HepG2 (cell line): ENCODE measurements around the gene YEATS4. TPM values are rescaled to one million over a fixed set of nuclear protein-coding genes. Genes with fewer than 3 reads are reported as not detected.

Experiments used
- ATF7-NPFF ChIP-seq: sonication (generic); formaldehyde crosslinking; IDR thresholded peaks from 2 replicates; pipeline ENCODE4 v1.8.1; 2023; ENCODE audit warnings: mild to moderate bottlenecking, low read depth, missing genetic modification reagents, moderate library complexity
- CBX5 ChIP-seq: sonication (generic); formaldehyde crosslinking; IDR thresholded peaks from 2 replicates; pipeline ENCODE4 v1.4.0; 2020; ENCODE audit warnings: missing genetic modification reagents, borderline replicate concordance
- EZH2 ChIP-seq: conservative IDR thresholded peaks from 2 replicates; pipeline ENCODE4 v1.6.1; 2012; ENCODE audit warnings: mild to moderate bottlenecking, low read depth, low read length, moderate library complexity
- HDAC2 ChIP-seq: sonication (generic); formaldehyde crosslinking; IDR thresholded peaks from 2 replicates; pipeline ENCODE4 v1.4.0; 2020; ENCODE audit warnings: missing genetic modification reagents
- KLF16 ChIP-seq, 2 experiments: sonication (generic) in 1 of 2; formaldehyde crosslinking in 1 of 2; IDR thresholded peaks; 2 replicates each; pipeline versions ENCODE4 v1.6.1 to v1.8.0; 2016 to 2023; ENCODE audit warnings: missing genetic modification reagents in 2 of 2, missing compliant biosample characterization in 1 of 2
- MNT ChIP-seq: fragments of 450-650 bp; IDR thresholded peaks from 2 replicates; pipeline ENCODE4 v1.6.1; 2016
- MTA3 ChIP-seq: sonication (generic); formaldehyde crosslinking; IDR thresholded peaks from 2 replicates; pipeline ENCODE4 v1.4.0; 2020; ENCODE audit warnings: missing genetic modification reagents
- NCOA1 ChIP-seq: sonication (generic); formaldehyde crosslinking; IDR thresholded peaks from 2 replicates; pipeline ENCODE4 v1.9.0; 2021; ENCODE audit warnings: missing genetic modification reagents
- PAF1 ChIP-seq: IDR thresholded peaks from 2 replicates; pipeline ENCODE4 v1.6.1; 2016; ENCODE audit warnings: missing genetic modification reagents, missing compliant biosample characterization
- PAXIP1 ChIP-seq: sonication (generic); formaldehyde crosslinking; conservative IDR thresholded peaks from 2 replicates; pipeline ENCODE4 v1.4.0; 2020; ENCODE audit warnings: mild to moderate bottlenecking, missing genetic modification reagents, moderate library complexity
- TFE3 ChIP-seq: IDR thresholded peaks from 2 replicates; pipeline ENCODE4 v1.6.1; 2016
- THAP9 ChIP-seq: sonication (generic); formaldehyde crosslinking; IDR thresholded peaks from 2 replicates; pipeline ENCODE4; 2020; ENCODE audit warnings: missing genetic modification reagents, mild to moderate bottlenecking, borderline replicate concordance
- ZBTB34 ChIP-seq: sonication (generic); formaldehyde crosslinking; IDR thresholded peaks from 2 replicates; pipeline ENCODE4 v1.8.0; 2022; ENCODE audit warnings: mild to moderate bottlenecking, missing genetic modification reagents
- ZBTB7B ChIP-seq: sonication (generic); formaldehyde crosslinking; IDR thresholded peaks from 2 replicates; pipeline ENCODE4 v1.4.0; 2020; ENCODE audit warnings: missing genetic modification reagents
- ZNF207 ChIP-seq: fragments of 450-650 bp; IDR thresholded peaks from 2 replicates; pipeline ENCODE4 v1.6.1; 2016; ENCODE audit warnings: antibody characterized with exemption, borderline replicate concordance
- ZNF234 ChIP-seq: sonication (generic); formaldehyde crosslinking; conservative IDR thresholded peaks from 2 replicates; pipeline ENCODE4 v1.5.1; 2020; ENCODE audit warnings: mild to moderate bottlenecking, missing genetic modification reagents
- ZNF549 ChIP-seq: sonication (generic); formaldehyde crosslinking; IDR thresholded peaks from 2 replicates; pipeline ENCODE4 v1.5.0; 2020; ENCODE audit warnings: missing genetic modification reagents
- polyA plus RNA-seq, 8 experiments: library from polyadenylated mRNA; depleted of rRNA in 3 of 8; stranded (reverse) in 7 of 8; unstranded in 1 of 8; fragments of >200 nt; fragmentation: Illumina TruSeq in 4 of 8; extraction: Trizol in 4 of 8; gene quantifications; 2 replicates each; pipeline versions ENCODE4 v1.2.1 to v1.2.3, GENCODE V29; 2011 to 2016; ENCODE audit warnings: low read depth in 4 of 8, missing spikeins in 1 of 8, mixed read lengths in 1 of 8; ENCODE audit not compliant: insufficient read depth in 1 of 8
- total RNA-seq, 5 experiments: library from RNA; depleted of rRNA; stranded (reverse); fragments of >200 nt; fragmentation: Illumina TruSeq; extraction: Trizol; gene quantifications; 2 replicates each; pipeline ENCODE4 v1.2.3, GENCODE V29; 2016; ENCODE audit warnings: low read depth in 1 of 5

The YEATS4 gene
- total and polyA plus RNA-seq, 2 of the 13 experiments (the other 11 are each of a cell fraction or from before 2014, with no cell fraction given), result 16.8 to 45.0 TPM

GRCh38 chr12:69348162-69348938, 11.2 kb upstream of the YEATS4 start, which contains the start of gene LYZ (continued):
- TF ChIP-seq MNT (no peak), CBX5 (CRISPR knock-in tag) (peak; percentile 58; the same call in 1 of the 2 replicates), ZNF234 (CRISPR knock-in tag) (no peak), THAP9 (CRISPR knock-in tag) (no peak), ZNF549 (no peak), HDAC2 (CRISPR knock-in tag) (peak; percentile 89), PAF1 (CRISPR knock-in tag) (no peak), ZNF207 (no peak), ZBTB7B (CRISPR knock-in tag) (peak; percentile 80; the same call in 1 of the 2 replicates), EZH2 (no peak), ATF7-NPFF (peak; percentile 72), NCOA1 (CRISPR knock-in tag) (no peak), MTA3 (CRISPR knock-in tag) (no peak), KLF16 (CRISPR knock-in tag; IDR thresholded peaks at IDR 0.05) (peak in 1 of 2 experiments; percentile 92; a peak in 2 of 4 replicates), TFE3 (CRISPR knock-in tag) (peak; percentile 83), PAXIP1 (CRISPR knock-in tag) (peak; percentile 90), ZBTB34 (CRISPR knock-in tag) (no peak)
